Measurements from ENCODE around the gene PRKAG2.
"Not testable (repeated sequence)": the region's sequence is repeated elsewhere in the genome, so short reads cannot be mapped to it uniquely, and the experiment has no call there.

Gene PRKAG2

GRCh38 chr7:151537818-151538561 is 338.9 kb downstream of the PRKAG2 start:
- TF ChIP-seq ZFX (IDR thresholded peaks at IDR 0.05; ENCODE audit: borderline replicate concordance) = no peak
- no peak for TF ChIP-seq CTCF (IDR thresholded peaks at IDR 0.05)
- no peak overlapping the region for H3K27ac ChIP-seq

DNA sequence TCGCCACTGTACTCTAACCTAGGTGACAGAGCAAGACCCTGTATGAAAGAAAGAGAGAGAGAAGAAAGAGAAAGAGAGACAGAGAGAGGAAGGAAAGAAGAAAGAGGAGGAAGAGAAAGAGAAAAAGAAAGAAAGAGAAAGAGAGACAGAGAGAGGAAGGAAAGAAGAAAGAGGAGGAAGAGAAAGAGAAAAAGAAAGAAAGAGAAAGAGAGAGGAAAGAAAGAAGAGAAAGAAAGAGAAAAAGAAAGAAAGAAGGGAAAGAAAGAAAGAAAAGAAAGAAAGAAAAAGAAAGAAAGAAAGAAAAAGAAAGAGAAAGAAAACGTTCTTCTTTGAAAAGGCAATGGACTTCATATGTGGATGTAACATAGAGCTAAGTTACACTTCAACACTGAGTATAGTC is 340.7 kb downstream of the PRKAG2 start:
- not testable (repeated sequence) for H3K27ac ChIP-seq

GRCh38 chr7:151529842-151530241 is 347.1 kb downstream of the PRKAG2 start:
- TF ChIP-seq CTCF (IDR thresholded peaks at IDR 0.05) = no peak
- TF ChIP-seq ZFX (IDR thresholded peaks at IDR 0.05; ENCODE audit: borderline replicate concordance) = no peak
- no peak overlapping the region for H3K27ac ChIP-seq

DNA sequence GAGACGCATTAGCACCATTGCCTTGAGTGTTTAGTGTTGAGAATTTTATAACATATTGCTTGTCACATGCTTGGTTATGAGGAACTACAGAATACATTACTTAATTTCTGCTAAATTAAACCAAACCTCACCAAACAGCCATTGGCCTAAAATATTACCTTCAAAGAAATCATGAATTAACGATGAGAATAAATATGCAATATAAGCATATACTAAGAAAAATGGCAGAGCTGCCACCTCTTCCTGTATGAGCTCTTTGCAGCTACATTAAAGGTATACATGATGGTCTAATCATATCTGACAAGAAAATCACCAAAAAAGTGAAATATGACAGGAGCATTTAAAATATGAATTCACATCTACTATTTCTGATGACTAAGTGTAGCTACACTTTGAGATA is 352.1 kb downstream of the PRKAG2 start:
- H3K27ac ChIP-seq = no peak overlapping the region
- TF ChIP-seq CTCF (IDR thresholded peaks at IDR 0.05) = no peak
- no peak for TF ChIP-seq ZFX (IDR thresholded peaks at IDR 0.05; ENCODE audit: borderline replicate concordance)

- no peak for TF ChIP-seq ZFX (IDR thresholded peaks at IDR 0.05; ENCODE audit: borderline replicate concordance)
- TF ChIP-seq CTCF (IDR thresholded peaks at IDR 0.05) = no peak
- H3K27ac ChIP-seq = no peak overlapping the region
Observed at GRCh38 chr7:151524331-151524730, 352.6 kb downstream of the PRKAG2 start.

DNA sequence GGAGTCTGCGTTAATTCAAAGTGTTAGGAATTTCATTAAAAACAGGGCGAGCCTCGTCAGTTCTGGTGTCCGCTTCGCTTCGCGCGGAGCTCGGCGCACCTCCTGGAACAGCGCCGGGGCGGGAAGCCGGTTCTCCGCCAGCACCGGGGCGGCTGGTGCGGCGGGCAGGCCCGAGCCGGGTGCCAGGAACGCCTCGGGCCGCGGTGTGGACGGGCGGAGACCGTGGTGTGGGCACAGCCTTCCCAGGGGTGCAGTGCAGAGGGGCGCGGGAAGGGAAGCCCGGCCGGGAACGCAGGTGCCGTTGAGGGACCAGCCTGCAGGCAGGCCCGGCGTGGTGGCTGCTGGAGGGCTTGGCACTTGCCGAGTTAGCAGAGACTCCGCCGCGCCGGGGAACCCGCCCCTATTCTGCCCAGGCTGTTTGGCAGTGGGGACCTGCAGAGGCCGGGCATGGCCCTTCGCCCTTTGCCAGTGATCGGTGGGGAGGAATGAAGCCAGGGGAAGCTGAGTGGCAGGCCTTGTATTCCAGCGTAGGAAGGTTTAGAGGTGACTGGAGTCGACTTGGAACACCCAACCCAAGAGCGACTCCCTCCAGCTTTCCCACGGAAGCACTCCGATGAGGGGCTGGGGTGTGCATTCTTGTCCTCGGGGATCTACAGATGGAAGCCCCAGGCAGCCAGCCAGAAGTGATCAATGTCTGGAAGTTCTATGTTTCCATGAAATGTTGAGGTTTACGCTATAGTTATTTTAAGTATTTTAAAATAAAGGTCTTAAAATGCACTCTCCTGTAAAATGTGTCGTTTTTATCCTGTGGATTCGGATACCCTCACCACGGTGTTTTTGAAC is 356.3 kb downstream of the PRKAG2 start:
- peak overlapping the region; percentile 95 for H3K27ac ChIP-seq
- no peak for TF ChIP-seq CTCF (IDR thresholded peaks at IDR 0.05)
- no peak for TF ChIP-seq ZFX (IDR thresholded peaks at IDR 0.05; ENCODE audit: borderline replicate concordance)

- peak within 1 kb of the TSS; percentile 95 for H3K27ac ChIP-seq
- TF ChIP-seq CTCF (IDR thresholded peaks at IDR 0.05) = no peak
- no peak for TF ChIP-seq ZFX (IDR thresholded peaks at IDR 0.05; ENCODE audit: borderline replicate concordance)
Observed at GRCh38 chr7:151519765-151520418, 357.0 kb downstream of the PRKAG2 start, which contains the start of gene RHEB. TSS of gene RHEB (minus strand) at chr7:151519895. CDS start at chr7:151519511, 384 bp downstream.
